CD4-positive, alpha-beta T cell (primary cell): ENCODE results near the gene UNC5B. TPM values are rescaled to one million over a fixed set of nuclear protein-coding genes. Genes with fewer than 3 reads are reported as not detected.

Experiments used
- ATAC-seq: fragments of 200-7000 bp; cut with Tn5 transposase; one replicate; pipeline ENCODE4 v1.10.0; 2022; ENCODE audit warnings: mild to moderate bottlenecking; ENCODE audit not compliant: poor library complexity
- CTCF ChIA-PET: fragments of 350-600 bp; sonication (Branson Sonifier 250); formaldehyde crosslinking; loops from one replicate; lab custom pipeline; 2021; ENCODE audit warnings: antibody characterized with exemption, inconsistent platforms; lab: Charles Lee
- POLR2A ChIA-PET: fragments of 350-600 bp; sonication (Branson Sonifier 250); formaldehyde crosslinking; loops from one replicate; lab custom pipeline; 2021; ENCODE audit warnings: antibody characterized with exemption, inconsistent platforms; lab: Charles Lee
- DNase-seq, 14 experiments: peaks; one replicate each; pipeline ENCODE4 v3.0.0-alpha.2; 2013 to 2020; ENCODE audit warnings: mixed read lengths in 2 of 14
- H3K27ac ChIP-seq, 2 donors: one replicate each; pipeline versions ENCODE4 v1.5.1 to v1.7.0; 2013; ENCODE audit warnings: low read length in 2 of 2, low read depth in 1 of 2, mild to moderate bottlenecking in 1 of 2
- H3K27me3 ChIP-seq, 2 experiments: 1 replicate in 1 of 2; 2 replicates in 1 of 2; pipeline versions ENCODE4 v1.6.1 to v1.7.0; 2013; ENCODE audit warnings: low read length in 2 of 2, control low read depth in 1 of 2, mild to moderate bottlenecking in 1 of 2, moderate library complexity in 1 of 2; ENCODE audit not compliant: insufficient read depth in 2 of 2, control insufficient read depth in 1 of 2
- H3K36me3 ChIP-seq: one replicate; pipeline ENCODE4 v1.6.1; 2013; ENCODE audit warnings: low read length, control low read depth; ENCODE audit not compliant: insufficient read depth
- H3K4me1 ChIP-seq: one replicate; pipeline ENCODE4 v1.6.1; 2013; ENCODE audit warnings: low read length, control low read depth; ENCODE audit not compliant: insufficient read depth
- H3K4me3 ChIP-seq: one replicate; pipeline ENCODE4 v1.5.1; 2013; ENCODE audit warnings: mild to moderate bottlenecking, low read length, moderate library complexity
- H3K9me3 ChIP-seq, 2 experiments: 1 replicate in 1 of 2; 2 replicates in 1 of 2; pipeline versions ENCODE4 v1.6.1 to v1.7.0; 2013; ENCODE audit warnings: low read length in 2 of 2, mild to moderate bottlenecking in 2 of 2, control low read depth in 1 of 2, moderate library complexity in 1 of 2; ENCODE audit not compliant: control insufficient read depth in 1 of 2, insufficient read depth in 1 of 2
- H3K27ac Mint-ChIP-seq: one replicate; pipeline ENCODE4 v1.8.0; 2020; ENCODE audit warnings: mixed read lengths
- H3K27me3 Mint-ChIP-seq: one replicate; pipeline ENCODE4 v1.8.0; 2021; ENCODE audit warnings: mixed read lengths
- H3K36me3 Mint-ChIP-seq: one replicate; pipeline ENCODE4 v1.8.0; 2021; ENCODE audit warnings: low read depth, mixed read lengths
- H3K4me1 Mint-ChIP-seq: one replicate; pipeline ENCODE4 v1.8.0; 2021; ENCODE audit warnings: low read depth, mixed read lengths
- H3K4me3 Mint-ChIP-seq: one replicate; pipeline ENCODE4 v1.8.0; 2020; ENCODE audit warnings: mild to moderate bottlenecking, mixed read lengths
- H3K9me3 Mint-ChIP-seq: one replicate; pipeline ENCODE4 v1.8.0; 2020; ENCODE audit warnings: mixed read lengths
- CTCF ChIP-seq: fragments of 200-600 bp; IDR thresholded peaks from one replicate; pipeline ENCODE4 v1.8.0; 2022; ENCODE audit warnings: antibody characterized with exemption, mild to moderate bottlenecking
- intact Hi-C, 2 experiments: fragments of 100-400 bp; cut with DNase I in 1 of 2; cut with micrococcal nuclease in 1 of 2; formaldehyde crosslinking; loops; one replicate each; pipeline versions ENCODE4 v1.15.1 to v1.9.0; 2023 to 2025; cut with DNase I, micrococcal nuclease
- total RNA-seq, 174 experiments: library from RNA in 2 of 174; stranded (reverse) in 2 of 174; gene quantifications; one replicate each; pipeline ENCODE4 v1.2.3 and lab custom pipeline; 2021 to 2026

Gene UNC5B
- total RNA-seq, 2 experiments from 2014 or later = 0.03 TPM; not detected in 1

- ATAC-seq (no peak), DNase-seq (no peak)
- H3K4me1 ChIP-seq = no peaks in the 10 kb centered on the region
- peaks cover 0 to 5% of the 10 kb centered on the region in 2 experiments for H3K9me3 ChIP-seq
- H3K4me3 ChIP-seq = no peak overlapping the region
- POLR2A ChIA-PET = no interaction called here
- Mint-ChIP-seq H3K27ac (no peak overlapping the region), H3K9me3 (peaks cover 4% of the 10 kb centered on the region), H3K36me3 (no peaks in the 10 kb centered on the region), H3K4me3 (no peak overlapping the region), H3K27me3 (peaks cover 55% of the 10 kb centered on the region), H3K4me1 (no peaks in the 10 kb centered on the region)
- peaks cover 7 to 24% of the 10 kb centered on the region in 2 experiments for H3K27me3 ChIP-seq
- intact Hi-C loops = no loop called here
- H3K36me3 ChIP-seq = no peaks in the 10 kb centered on the region
- H3K27ac ChIP-seq = no peak overlapping the region
- no peak for TF ChIP-seq CTCF
- CTCF ChIA-PET = no interaction called here
Observed at GRCh38 chr10:71203716-71204115, 8.7 kb upstream of the UNC5B start.

DNA sequence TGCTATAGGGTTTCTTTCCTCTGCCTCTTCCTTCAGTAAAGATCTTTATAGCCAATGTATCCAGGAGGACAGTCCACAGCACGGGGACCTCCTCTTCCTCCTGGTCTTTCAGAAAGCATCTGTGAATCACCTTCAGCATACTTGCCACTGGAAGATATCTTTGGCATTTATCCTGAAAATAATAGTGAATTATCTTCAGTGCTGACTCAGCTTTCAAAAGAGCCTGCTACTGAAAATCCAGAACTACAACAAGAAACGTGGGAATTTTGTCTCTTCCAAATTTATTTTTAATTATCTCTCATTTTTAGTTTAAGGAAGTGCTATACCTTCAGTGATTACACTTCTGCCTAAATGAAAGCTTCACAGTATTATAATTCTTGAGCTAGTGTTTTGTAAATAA lies 7.6 kb upstream of the UNC5B start:
- Histone ChIP-seq H3K4me1 (peaks cover 6% of the 10 kb centered on the region), H3K9me3 (peaks cover 0 to 5% of the 10 kb centered on the region in 2 experiments), H3K4me3 (no peak overlapping the region), H3K27ac (no peak overlapping the region), H3K36me3 (no peaks in the 10 kb centered on the region), H3K27me3 (peaks cover 17 to 29% of the 10 kb centered on the region in 2 experiments)
- CTCF ChIA-PET = no interaction called here
- H3K4me1 Mint-ChIP-seq = no peaks in the 10 kb centered on the region
- no peak for TF ChIP-seq CTCF
- H3K27ac Mint-ChIP-seq = no peak overlapping the region
- no peak for DNase-seq
- ATAC-seq = no peak
- H3K9me3 Mint-ChIP-seq = no peaks in the 10 kb centered on the region
- POLR2A ChIA-PET = no interaction called here
- peaks cover 60% of the 10 kb centered on the region for H3K27me3 Mint-ChIP-seq
- no peak overlapping the region for H3K4me3 Mint-ChIP-seq
- no peaks in the 10 kb centered on the region for H3K36me3 Mint-ChIP-seq
- intact Hi-C loops = no loop called here

- peaks cover 24 to 36% of the 10 kb centered on the region in 2 experiments for H3K27me3 ChIP-seq
- no peaks in the 10 kb centered on the region for H3K36me3 ChIP-seq
- TF ChIP-seq CTCF = no peak
- POLR2A ChIA-PET = no interaction called here
- DNase-seq (no peak), ATAC-seq (no peak)
- no peak overlapping the region for H3K4me3 Mint-ChIP-seq
- peaks cover 0 to 5% of the 10 kb centered on the region in 2 experiments for H3K9me3 ChIP-seq
- H3K27ac Mint-ChIP-seq = no peak overlapping the region
- H3K4me1 Mint-ChIP-seq = no peaks in the 10 kb centered on the region
- intact Hi-C loops = no loop called here
- CTCF ChIA-PET = no interaction called here
- no peaks in the 10 kb centered on the region for H3K36me3 Mint-ChIP-seq
- no peak overlapping the region for H3K4me3 ChIP-seq
- H3K4me1 ChIP-seq = peaks cover 6% of the 10 kb centered on the region
- H3K27ac ChIP-seq = no peak overlapping the region
- peaks cover 64% of the 10 kb centered on the region for H3K27me3 Mint-ChIP-seq
- H3K9me3 Mint-ChIP-seq = no peaks in the 10 kb centered on the region
Observed at GRCh38 chr10:71205468-71205867, 6.9 kb upstream of the UNC5B start.
